ENCODE data around the gene ZBTB48. TPM values are rescaled to one million over a fixed set of nuclear protein-coding genes. Genes with fewer than 3 reads are reported as not detected.

ZBTB48 gene
- total RNA-seq, 2 experiments from 2014 or later: 23.2 to 26.0 TPM

DNA sequence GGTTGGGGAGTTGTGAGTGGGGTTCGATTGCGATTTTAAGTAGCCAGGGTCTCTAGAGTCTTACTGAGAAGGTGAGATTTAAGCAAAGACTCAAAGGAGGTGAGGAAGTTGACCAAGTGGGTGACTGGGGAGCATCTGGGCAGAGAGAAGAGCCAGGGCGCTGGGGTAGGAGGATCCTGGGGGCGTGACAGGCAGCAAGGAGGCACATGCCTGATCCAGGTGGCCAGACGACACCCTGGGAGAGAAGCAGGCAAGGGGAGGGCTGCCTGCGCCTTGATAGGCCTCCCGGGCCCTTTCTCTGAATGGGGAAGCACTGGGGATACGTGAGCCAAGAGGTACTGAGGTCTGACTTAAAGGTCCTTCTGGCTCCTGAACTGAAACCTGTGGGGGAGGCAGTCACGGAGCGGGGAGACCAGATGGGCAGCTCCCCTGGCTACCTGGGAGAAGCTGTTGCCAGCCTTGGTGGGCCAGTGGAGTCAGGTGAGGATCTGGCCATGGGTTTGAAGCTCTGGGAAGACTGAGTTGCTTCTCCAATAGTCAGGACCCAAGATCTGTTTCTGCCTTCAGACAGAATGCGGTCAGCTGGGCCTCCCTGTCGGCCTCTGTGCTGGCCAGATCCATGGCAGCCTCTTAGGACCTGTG is 5.4 kb downstream of the ZBTB48 start:
- POLR2A ChIA-PET: no interaction called here

GRCh38 chr1:6585841-6586240 is 6.0 kb downstream of the ZBTB48 start:
- intact Hi-C loops (cut with DNase I, micrococcal nuclease): no loop called here
- H3K36me3 Mint-ChIP-seq (ENCODE audit: low read depth): peaks cover 10% of the 10 kb centered on the region
- DNase-seq (no peak), ATAC-seq (no peak)
- peaks cover 21% of the 10 kb centered on the region for H3K4me1 Mint-ChIP-seq
- ChIA-PET CTCF (interaction anchor here (1.0 to 2.6 kb wide), 2 partner anchors 14 to 93 kb away, joined by 3 to 9 read pairs; no protein-coding TSS in a partner anchor), POLR2A (no interaction called here)
- H3K4me3 Mint-ChIP-seq: no peak overlapping the region
- H3K27me3 Mint-ChIP-seq: no peaks in the 10 kb centered on the region
- H3K9me3 Mint-ChIP-seq (ENCODE audit: low read depth): no peaks in the 10 kb centered on the region
- no peak overlapping the region for H3K27ac Mint-ChIP-seq

More for the DNA sequence above, 5.4 kb downstream of the ZBTB48 start:
- ATAC-seq (no peak), DNase-seq (no peak)
- Mint-ChIP-seq H3K4me3 (no peak overlapping the region), H3K27me3 (no peaks in the 10 kb centered on the region), H3K9me3 (ENCODE audit: low read depth) (no peaks in the 10 kb centered on the region), H3K36me3 (ENCODE audit: low read depth) (peaks cover 7% of the 10 kb centered on the region), H3K4me1 (peaks cover 26% of the 10 kb centered on the region), H3K27ac (no peak overlapping the region)
- intact Hi-C loops (cut with DNase I, micrococcal nuclease): no loop called here
- CTCF ChIA-PET: interaction anchor here (1.0 to 2.6 kb wide), 2 partner anchors 14 to 94 kb away, joined by 3 to 9 read pairs; no protein-coding TSS in a partner anchor

- H3K27ac Mint-ChIP-seq: no peak overlapping the region
- no peak overlapping the region for H3K4me3 Mint-ChIP-seq
- H3K9me3 Mint-ChIP-seq (ENCODE audit: low read depth): no peaks in the 10 kb centered on the region
- ATAC-seq (no peak), DNase-seq (no peak)
- CTCF ChIA-PET: interaction anchor here (0.6 to 1.0 kb wide), 2 partner anchors 11 to 92 kb away, joined by 3 read pairs; no protein-coding TSS in a partner anchor
- intact Hi-C loops (cut with DNase I, micrococcal nuclease): no loop called here
- H3K27me3 Mint-ChIP-seq: no peaks in the 10 kb centered on the region
- POLR2A ChIA-PET: no interaction called here
- peaks cover 7% of the 10 kb centered on the region for H3K36me3 Mint-ChIP-seq (ENCODE audit: low read depth)
- peaks cover 16% of the 10 kb centered on the region for H3K4me1 Mint-ChIP-seq
These were observed 6.6 kb downstream of the ZBTB48 start for GRCh38 chr1:6586404-6586816.

DNA sequence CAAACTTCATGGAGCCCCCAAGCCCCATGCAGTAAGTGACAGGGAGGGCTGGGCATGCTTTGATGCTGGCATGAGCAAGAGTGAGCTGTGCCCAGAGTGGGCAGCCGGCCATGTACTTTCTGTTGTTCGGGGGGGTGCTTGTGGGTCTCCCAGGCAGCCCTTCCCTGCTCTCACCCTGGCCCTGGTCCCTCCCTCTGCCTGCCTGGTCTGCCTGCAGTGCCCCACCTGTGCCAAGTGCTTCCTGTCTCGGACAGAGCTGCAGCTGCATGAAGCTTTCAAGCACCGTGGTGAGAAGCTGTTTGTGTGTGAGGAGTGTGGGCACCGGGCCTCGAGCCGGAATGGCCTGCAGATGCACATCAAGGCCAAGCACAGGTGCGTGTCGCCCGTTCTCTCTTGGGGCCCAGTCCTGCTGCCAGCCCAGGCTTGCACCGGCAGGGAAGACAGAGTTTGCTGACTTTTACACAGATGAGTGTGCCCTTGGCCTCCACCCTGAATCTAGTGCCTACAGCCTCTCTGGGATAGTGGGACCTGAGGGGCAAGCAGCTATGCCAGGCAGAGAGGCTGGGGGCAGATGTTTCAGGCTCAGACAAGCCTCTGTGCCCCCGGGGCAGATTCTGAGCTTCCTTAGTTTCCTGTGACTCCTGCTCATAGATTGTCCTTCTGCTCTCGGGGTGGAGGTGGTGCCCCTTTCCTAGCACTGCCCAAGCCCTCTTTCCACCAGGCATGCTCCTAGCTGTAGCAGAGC is 7.6 kb downstream of the ZBTB48 start:
- ChIA-PET POLR2A (interaction anchor here (0.5 kb wide), 1 partner anchor 17 kb away, joined by 3 read pairs; no protein-coding TSS in a partner anchor), CTCF (interaction anchor here (0.6 kb wide), 1 partner anchor 34 kb away, joined by 3 read pairs; no protein-coding TSS in a partner anchor)
- peaks cover 9% of the 10 kb centered on the region for H3K4me1 Mint-ChIP-seq
- no peak overlapping the region for H3K27ac Mint-ChIP-seq
- peaks cover 5% of the 10 kb centered on the region for H3K36me3 Mint-ChIP-seq (ENCODE audit: low read depth)
- no peaks in the 10 kb centered on the region for H3K27me3 Mint-ChIP-seq
- no peak overlapping the region for H3K4me3 Mint-ChIP-seq
- intact Hi-C loops (cut with DNase I, micrococcal nuclease): no loop called here
- ATAC-seq (no peak), DNase-seq (no peak)
- H3K9me3 Mint-ChIP-seq (ENCODE audit: low read depth): no peaks in the 10 kb centered on the region

GRCh38 chr1:6588128-6588892 is 8.5 kb downstream of the ZBTB48 start:
- no peaks in the 10 kb centered on the region for H3K9me3 Mint-ChIP-seq (ENCODE audit: low read depth)
- ChIA-PET POLR2A (no interaction called here), CTCF (interaction anchor here (0.5 to 1.5 kb wide), 3 partner anchors 18 to 123 kb away, joined by 3 to 5 read pairs (median 3); no protein-coding TSS in a partner anchor)
- peaks cover 5% of the 10 kb centered on the region for H3K36me3 Mint-ChIP-seq (ENCODE audit: low read depth)
- DNase-seq (no peak), ATAC-seq (no peak)
- peaks cover 7% of the 10 kb centered on the region for H3K4me1 Mint-ChIP-seq
- H3K4me3 Mint-ChIP-seq: no peak overlapping the region
- H3K27me3 Mint-ChIP-seq: no peaks in the 10 kb centered on the region
- intact Hi-C loops (cut with DNase I, micrococcal nuclease): no loop called here
- no peak overlapping the region for H3K27ac Mint-ChIP-seq

DNA sequence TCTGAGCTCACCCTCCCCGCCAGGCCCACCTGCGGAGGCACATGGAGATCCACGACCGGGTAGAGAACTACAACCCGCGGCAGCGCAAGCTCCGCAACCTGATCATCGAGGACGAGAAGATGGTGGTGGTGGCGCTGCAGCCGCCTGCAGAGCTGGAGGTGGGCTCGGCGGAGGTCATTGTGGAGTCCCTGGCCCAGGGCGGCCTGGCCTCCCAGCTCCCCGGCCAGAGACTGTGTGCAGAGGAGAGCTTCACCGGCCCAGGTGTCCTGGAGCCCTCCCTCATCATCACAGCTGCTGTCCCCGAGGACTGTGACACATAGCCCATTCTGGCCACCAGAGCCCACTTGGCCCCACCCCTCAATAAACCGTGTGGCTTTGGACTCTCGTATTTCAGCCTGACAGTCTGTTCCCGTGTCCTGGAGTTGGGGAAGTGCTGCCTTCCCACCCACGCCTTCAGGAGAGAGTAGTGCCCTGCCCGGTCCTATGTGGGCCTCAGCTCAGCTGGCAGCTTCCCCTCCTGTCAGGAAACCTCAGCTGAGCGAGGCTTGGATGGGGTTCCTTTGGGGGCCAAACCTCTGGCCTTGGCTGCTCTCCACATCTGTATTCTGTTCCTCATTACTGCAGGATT is 9.2 kb downstream of the ZBTB48 start:
- DNase-seq: no peak
- no peaks in the 10 kb centered on the region for H3K27me3 Mint-ChIP-seq
- no peak for ATAC-seq
- peaks cover 7% of the 10 kb centered on the region for H3K4me1 Mint-ChIP-seq
- CTCF ChIA-PET: interaction anchor here (0.5 to 1.5 kb wide), 5 partner anchors 18 to 319 kb away, joined by 3 to 5 read pairs (median 3); no protein-coding TSS in a partner anchor
- H3K27ac Mint-ChIP-seq: no peak overlapping the region
- H3K4me3 Mint-ChIP-seq: no peak overlapping the region
- POLR2A ChIA-PET: interaction anchor here (0.9 to 1.0 kb wide), 2 partner anchors 9 to 11 kb away, joined by 3 read pairs; partner anchors contain the start of gene ZBTB48
- H3K36me3 Mint-ChIP-seq (ENCODE audit: low read depth): peaks cover 7% of the 10 kb centered on the region
- no peaks in the 10 kb centered on the region for H3K9me3 Mint-ChIP-seq (ENCODE audit: low read depth)
- intact Hi-C loops (cut with DNase I, micrococcal nuclease): no loop called here

DNA sequence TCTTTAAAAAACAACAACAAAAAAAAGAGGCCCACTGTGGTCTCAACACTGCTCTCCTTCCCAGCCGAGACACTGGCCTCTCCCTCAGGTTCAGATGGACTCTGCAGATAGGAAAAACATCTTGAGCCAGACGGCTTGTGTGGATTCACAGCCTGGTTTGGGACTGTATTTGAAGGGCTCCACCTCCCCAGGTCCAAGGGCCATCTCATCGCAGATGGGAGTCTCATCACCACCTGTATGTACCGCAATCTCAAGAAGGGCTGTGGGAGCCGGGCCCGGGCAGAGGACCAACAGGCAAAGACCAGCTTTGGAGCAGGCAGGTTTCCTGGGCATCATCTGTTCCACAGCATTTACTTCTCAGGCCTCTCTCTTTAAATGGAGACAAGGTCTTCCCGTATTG is 10.3 kb downstream of the ZBTB48 start:
- no peak for ATAC-seq
- intact Hi-C loops (cut with DNase I, micrococcal nuclease): no loop called here
- Mint-ChIP-seq H3K27me3 (no peaks in the 10 kb centered on the region), H3K4me1 (peaks cover 2% of the 10 kb centered on the region), H3K27ac (no peak overlapping the region), H3K9me3 (ENCODE audit: low read depth) (no peaks in the 10 kb centered on the region), H3K36me3 (ENCODE audit: low read depth) (peaks cover 12% of the 10 kb centered on the region), H3K4me3 (no peak overlapping the region)
- DNase-seq: no peak
- ChIA-PET POLR2A (interaction anchor here (1.0 kb wide), 1 partner anchor 10 kb away, joined by 3 read pairs; the partner anchor contains the start of gene ZBTB48), CTCF (interaction anchor here (0.7 to 1.5 kb wide), 2 partner anchors 99 to 109 kb away, joined by 3 to 5 read pairs; no protein-coding TSS in a partner anchor)

- no peak for ATAC-seq
These were observed 11.4 kb downstream of the ZBTB48 start for GRCh38 chr1:6591222-6591621.

GRCh38 chr1:6591644-6592043 is 11.8 kb downstream of the ZBTB48 start:
- ChIA-PET POLR2A (interaction anchor here (0.6 to 1.2 kb wide), 2 partner anchors 9 to 54 kb away, joined by 3 read pairs; no protein-coding TSS in a partner anchor), CTCF (interaction anchor here (0.6 to 1.0 kb wide), 2 partner anchors 40 to 55 kb away, joined by 4 read pairs; no protein-coding TSS in a partner anchor)
- H3K9me3 Mint-ChIP-seq (ENCODE audit: low read depth): no peaks in the 10 kb centered on the region
- no peak overlapping the region for H3K4me3 Mint-ChIP-seq
- ATAC-seq: no peak
- DNase-seq: no peak
- peaks cover 11% of the 10 kb centered on the region for H3K4me1 Mint-ChIP-seq
- H3K27me3 Mint-ChIP-seq: no peaks in the 10 kb centered on the region
- no peak overlapping the region for H3K27ac Mint-ChIP-seq
- intact Hi-C loops (cut with DNase I, micrococcal nuclease): no loop called here
- H3K36me3 Mint-ChIP-seq (ENCODE audit: low read depth): peaks cover 24% of the 10 kb centered on the region

More at GRCh38 chr1:6591222-6591621, 11.4 kb downstream of the ZBTB48 start:
- POLR2A ChIA-PET: interaction anchor here (0.6 to 1.2 kb wide), 2 partner anchors 9 to 54 kb away, joined by 3 read pairs; no protein-coding TSS in a partner anchor
- H3K27ac Mint-ChIP-seq: peak overlapping the region; percentile 63
- DNase-seq: no peak
- no peaks in the 10 kb centered on the region for H3K9me3 Mint-ChIP-seq (ENCODE audit: low read depth)
- peaks cover 7% of the 10 kb centered on the region for H3K4me1 Mint-ChIP-seq
- H3K4me3 Mint-ChIP-seq: no peak overlapping the region
- H3K36me3 Mint-ChIP-seq (ENCODE audit: low read depth): peaks cover 22% of the 10 kb centered on the region
- intact Hi-C loops (cut with DNase I, micrococcal nuclease): no loop called here
- CTCF ChIA-PET: interaction anchor here (0.6 kb wide), 1 partner anchor 41 kb away, joined by 4 read pairs; no protein-coding TSS in a partner anchor
- H3K27me3 Mint-ChIP-seq: no peaks in the 10 kb centered on the region

DNA sequence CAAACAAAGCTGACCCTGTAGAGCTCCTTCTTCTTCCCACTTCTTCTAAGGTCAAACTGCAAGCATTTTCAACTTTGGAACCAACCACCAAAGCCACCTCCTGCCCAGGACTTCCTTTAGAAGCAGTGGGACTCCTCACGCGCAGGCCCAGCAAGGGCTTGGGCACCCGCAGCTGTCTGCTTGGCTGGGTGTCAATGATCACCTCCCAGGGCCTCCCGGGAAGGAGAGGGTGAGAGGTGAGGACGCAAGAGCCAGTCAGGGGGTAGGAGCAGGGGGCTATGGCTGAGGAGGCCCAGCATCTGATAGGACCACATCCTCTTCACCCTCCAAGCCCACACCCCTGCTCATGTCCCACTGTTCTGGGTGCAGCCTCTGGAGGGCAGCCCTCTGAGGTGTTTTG is 12.6 kb downstream of the ZBTB48 start:
- DNase-seq (no peak), ATAC-seq (no peak)
- Mint-ChIP-seq H3K4me3 (no peak overlapping the region), H3K36me3 (ENCODE audit: low read depth) (peaks cover 28% of the 10 kb centered on the region), H3K4me1 (peaks cover 15% of the 10 kb centered on the region), H3K27ac (no peak overlapping the region), H3K9me3 (ENCODE audit: low read depth) (no peaks in the 10 kb centered on the region), H3K27me3 (no peaks in the 10 kb centered on the region)
- POLR2A ChIA-PET: interaction anchor here (0.6 kb wide), 1 partner anchor 11 kb away, joined by 3 read pairs; no protein-coding TSS in a partner anchor
- intact Hi-C loops (cut with DNase I, micrococcal nuclease): no loop called here
- CTCF ChIA-PET: interaction anchor here (0.6 to 1.0 kb wide), 2 partner anchors 36 to 54 kb away, joined by 3 to 4 read pairs; no protein-coding TSS in a partner anchor

All from activated CD4-positive, alpha-beta T cell treated with anti-CD3 and anti-CD28 coated beads for 36 hours (primary cell).